IMR-90 (cell line): Measurements from ENCODE around the gene DLGAP3. TPM values are rescaled to one million over a fixed set of nuclear protein-coding genes. Genes with fewer than 3 reads are reported as not detected.

ENCODE experiments used
- ATAC-seq: fragments of 200-7000 bp; cut with Tn5 transposase; 2 replicates; pipeline ENCODE4 v1.9.1; 2020; ENCODE audit warnings: low read depth, mild to moderate bottlenecking, moderate library complexity
- BruUV-seq: library from RNA; stranded (reverse); fragments of 400-500 nt; replicated peaks from 2 replicates; lab custom pipeline; 2021; lab: Mats Ljungman, UMichigan
- CTCF ChIA-PET: fragments of 300-600 bp; formaldehyde crosslinking; extraction: SDS; loops from one replicate; lab custom pipeline; 2021; ENCODE audit warnings: antibody characterized with exemption; lab: Yijun Ruan, JAX
- POLR2A ChIA-PET: fragments of 300-600 bp; sonication (Branson Sonifier 250); formaldehyde crosslinking; loops from one replicate; lab custom pipeline; 2022; ENCODE audit warnings: antibody characterized with exemption; ENCODE audit not compliant: unreplicated experiment; lab: Charles Lee
- DNase-seq: peaks from one replicate; pipeline ENCODE4 v3.0.0; 2013
- H2AFZ ChIP-seq: replicated peaks from 2 replicates; pipeline ENCODE3; 2013; ENCODE audit warnings: low read length, mild to moderate bottlenecking; ENCODE audit not compliant: poor library complexity
- H2AK5ac ChIP-seq: 2 replicates; pipeline ENCODE4 v1.6.1; 2013; ENCODE audit warnings: low read depth, low read length, inconsistent platforms
- H2AK9ac ChIP-seq: replicated peaks from 2 replicates; pipeline ENCODE3; 2013; ENCODE audit warnings: mild to moderate bottlenecking, low read depth, low read length, moderate library complexity; ENCODE audit not compliant: poor library complexity
- H2BK120ac ChIP-seq: 2 replicates; pipeline ENCODE4 v1.6.1; 2013; ENCODE audit warnings: low read depth, low read length, inconsistent platforms
- H2BK15ac ChIP-seq: 3 replicates; pipeline ENCODE4 v1.6.1; 2013; ENCODE audit warnings: low read depth, low read length, inconsistent platforms
- H2BK20ac ChIP-seq: 2 replicates; pipeline ENCODE4 v1.6.1; 2013; ENCODE audit warnings: low read depth, mild to moderate bottlenecking, inconsistent platforms, low read length, moderate library complexity
- H2BK5ac ChIP-seq: 2 replicates; pipeline ENCODE4 v1.6.1; 2013; ENCODE audit warnings: mild to moderate bottlenecking, low read depth, low read length, inconsistent platforms; ENCODE audit not compliant: poor library complexity, severe bottlenecking
- H3K14ac ChIP-seq: replicated peaks from 2 replicates; pipeline ENCODE4 v1.6.1; 2013; ENCODE audit warnings: low read depth, low read length, inconsistent platforms
- H3K18ac ChIP-seq: 2 replicates; pipeline ENCODE4 v1.6.1; 2013; ENCODE audit warnings: low read depth, low read length, control low read depth
- H3K23ac ChIP-seq: 2 replicates; pipeline ENCODE4 v1.6.1; 2013; ENCODE audit warnings: low read depth, low read length, inconsistent platforms
- H3K27ac ChIP-seq: 2 replicates; pipeline ENCODE4 v1.5.1; 2013; ENCODE audit warnings: mild to moderate bottlenecking, control low read depth, low read length; ENCODE audit not compliant: insufficient read depth
- H3K27me3 ChIP-seq: 2 replicates; pipeline ENCODE4 v1.6.1; 2013; ENCODE audit warnings: low read length; ENCODE audit not compliant: control insufficient read depth, insufficient read depth
- H3K36me3 ChIP-seq: 2 replicates; pipeline ENCODE4 v1.6.1; 2013; ENCODE audit warnings: low read length, mixed read lengths; ENCODE audit not compliant: control insufficient read depth, insufficient read depth
- H3K4ac ChIP-seq: 2 replicates; pipeline ENCODE4 v1.6.1; 2013; ENCODE audit warnings: low read depth, low read length, inconsistent platforms
- H3K4me1 ChIP-seq: 2 replicates; pipeline ENCODE4 v1.6.1; 2013; ENCODE audit warnings: low read length, mixed read lengths; ENCODE audit not compliant: control insufficient read depth, insufficient read depth
- H3K4me2 ChIP-seq: 2 replicates; pipeline ENCODE4 v1.6.1; 2013; ENCODE audit warnings: low read depth, mild to moderate bottlenecking, control low read depth, low read length, moderate library complexity
- H3K4me3 ChIP-seq: 2 replicates; pipeline ENCODE4 v1.5.1; 2013; ENCODE audit warnings: low read depth, mild to moderate bottlenecking, control low read depth, low read length, moderate library complexity; ENCODE audit not compliant: insufficient read depth
- H3K56ac ChIP-seq: 2 replicates; pipeline ENCODE4 v1.6.1; 2013; ENCODE audit warnings: low read length, inconsistent platforms; ENCODE audit not compliant: insufficient read depth; ENCODE audit errors: extremely low read depth
- H3K79me1 ChIP-seq, 2 experiments: 2 replicates each; pipeline ENCODE4 v1.6.1; 2013; ENCODE audit warnings: low read length in 2 of 2, inconsistent platforms in 1 of 2, low read depth in 1 of 2
- H3K9ac ChIP-seq: 2 replicates; pipeline ENCODE4 v1.6.1; 2013; ENCODE audit warnings: low read depth, low read length, control low read depth
- H3K9me1 ChIP-seq: 2 replicates; pipeline ENCODE4 v1.6.1; 2013; ENCODE audit warnings: low read length, inconsistent platforms; ENCODE audit not compliant: insufficient read depth
- H3K9me3 ChIP-seq: 2 replicates; pipeline ENCODE4 v1.6.1; 2013; ENCODE audit warnings: low read length; ENCODE audit not compliant: control insufficient read depth, insufficient read depth
- H4K20me1 ChIP-seq: 2 replicates; pipeline ENCODE4 v1.6.1; 2013; ENCODE audit warnings: low read length, inconsistent platforms; ENCODE audit not compliant: insufficient read depth
- H4K5ac ChIP-seq: 2 replicates; pipeline ENCODE4 v1.6.1; 2013; ENCODE audit warnings: mild to moderate bottlenecking, low read depth, low read length, control low read depth
- H4K8ac ChIP-seq, 2 experiments: 2 replicates each; pipeline ENCODE4 v1.6.1; 2013; ENCODE audit warnings: low read depth in 2 of 2, low read length in 2 of 2, control low read depth in 1 of 2, inconsistent platforms in 1 of 2
- H4K91ac ChIP-seq: 2 replicates; pipeline ENCODE4 v1.6.1; 2013; ENCODE audit warnings: low read depth, low read length, inconsistent platforms; ENCODE audit not compliant: insufficient read depth
- BHLHE40 ChIP-seq: fragments of 150-350 bp; IDR thresholded peaks from 2 replicates; pipeline ENCODE4 v1.6.1; 2016; ENCODE audit warnings: mild to moderate bottlenecking, low read depth, low read length
- CEBPB ChIP-seq: IDR thresholded peaks from 2 replicates; pipeline ENCODE4 v1.6.1; 2012; ENCODE audit warnings: low read depth, low read length, improper control_type of control experiment
- CHD1 ChIP-seq: IDR thresholded peaks from 2 replicates; pipeline ENCODE4 v1.6.1; 2012; ENCODE audit warnings: low read depth, low read length, improper control_type of control experiment
- ELK1 ChIP-seq: fragments of 150-350 bp; IDR thresholded peaks from 2 replicates; pipeline ENCODE4 v1.6.1; 2016; ENCODE audit warnings: low read depth, mild to moderate bottlenecking, low read length, moderate library complexity, borderline replicate concordance
- FOS ChIP-seq: fragments of 150-350 bp; IDR thresholded peaks from 2 replicates; pipeline ENCODE4 v1.6.1; 2016; ENCODE audit warnings: low read depth, low read length
- MAFK ChIP-seq: IDR thresholded peaks from 2 replicates; pipeline ENCODE4 v1.6.1; 2012; ENCODE audit warnings: low read depth, low read length, improper control_type of control experiment
- MAZ ChIP-seq: IDR thresholded peaks from 2 replicates; pipeline ENCODE4 v1.6.1; 2012; ENCODE audit warnings: low read depth, mild to moderate bottlenecking, low read length, improper control_type of control experiment, moderate library complexity, borderline replicate concordance
- MXI1 ChIP-seq: IDR thresholded peaks from 2 replicates; pipeline ENCODE4 v1.6.1; 2012; ENCODE audit warnings: low read depth, mild to moderate bottlenecking, low read length, moderate library complexity, borderline replicate concordance
- NFE2L2 ChIP-seq: fragments of 150-350 bp; IDR thresholded peaks from 2 replicates; pipeline ENCODE4 v1.6.1; 2016; ENCODE audit warnings: low read depth, mild to moderate bottlenecking, low read length
- RAD21 ChIP-seq: IDR thresholded peaks from 2 replicates; pipeline ENCODE4 v1.6.1; 2012; ENCODE audit warnings: low read length, improper control_type of control experiment
- RFX5 ChIP-seq: IDR thresholded peaks from 2 replicates; pipeline ENCODE4 v1.8.0; 2012; ENCODE audit warnings: low read depth, mild to moderate bottlenecking, low read length, moderate library complexity
- WGBS, 2 experiments: methylation state at CpG; one replicate each; pipeline versions ENCODE4 v1.1.5 to v1.1.7; 2013; ENCODE audit warnings: missing lambda C conversion rate in 2 of 2; ENCODE audit not compliant: insufficient read length in 1 of 2; ENCODE audit errors: extremely low coverage in 2 of 2; 5-methylcytosine and 5-hydroxymethylcytosine counted together
- dilution Hi-C: fragments of 300-500 bp; cut with HindIII; formaldehyde crosslinking; loops from one replicate; pipeline ENCODE4 v1.14.3; 2018; ENCODE audit warnings: low sequenced_read_pairs; ENCODE audit not compliant: unreplicated experiment
- in situ Hi-C: fragments of 300-500 bp; cut with MboI; formaldehyde crosslinking; loops from 3 replicates; pipeline ENCODE4 v1.14.3; 2019; ENCODE audit warnings: low sequenced_read_pairs, inconsistent platforms, mixed read lengths
- intact Hi-C: fragments of 100-400 bp; cut with micrococcal nuclease; formaldehyde crosslinking; loops from 2 replicates; pipeline ENCODE4 v1.10.0; 2022
- polyA plus RNA-seq, 3 experiments: library from polyadenylated mRNA; depleted of rRNA; stranded (reverse); fragments of >200 nt; gene quantifications; 2 replicates each; pipeline ENCODE4 v1.2.3, GENCODE V29; 2012; ENCODE audit warnings: low replicate concordance in 1 of 3
- total RNA-seq: library from RNA; depleted of rRNA; stranded (reverse); fragments of >200 nt; gene quantifications from 2 replicates; pipeline ENCODE4 v1.2.3, GENCODE V29; 2012

DLGAP3 gene
- total and polyA plus RNA-seq, 2 of the 4 experiments (the other 2 are of a cell fraction): 0.02 TPM; not detected in 1

- DNase-seq: no peak
- no peak overlapping the region for H3K4ac ChIP-seq
- no peak overlapping the region for H3K14ac ChIP-seq
- no TSS peak for BruUV-seq
- no peak for ATAC-seq
- no peak overlapping the region for H2BK20ac ChIP-seq
- H3K9me1 ChIP-seq: no peaks in the 10 kb centered on the region; the same call in 1 of the 2 replicates
- CTCF ChIA-PET: interaction anchor here (0.7 to 1.6 kb wide), 3 partner anchors 9 to 28 kb away, joined by 3 to 5 read pairs (median 3); partner anchors contain the start of gene SMIM12
- no peaks in the 10 kb centered on the region for H3K27me3 ChIP-seq
- no peak overlapping the region for H2BK15ac ChIP-seq
- H3K27ac ChIP-seq: no peak overlapping the region
- no peak overlapping the region for H2AK5ac ChIP-seq
- no peaks in the 10 kb centered on the region for H3K4me1 ChIP-seq
- H3K9me3 ChIP-seq: no peaks in the 10 kb centered on the region
- peaks cover 0 to 3% of the 10 kb centered on the region in 2 experiments; a peak in 3 of 4 replicates for H3K79me1 ChIP-seq
- no peak overlapping the region for H3K9ac ChIP-seq
- POLR2A ChIA-PET: no interaction called here
- intact Hi-C loops (no loop called here), in situ Hi-C loops (no loop called here), dilution Hi-C loops (no loop called here)
- H4K8ac ChIP-seq: no peak overlapping the region
- H3K4me2 ChIP-seq: no peak overlapping the region
- no peak overlapping the region for H3K18ac ChIP-seq
- TF ChIP-seq MXI1 (no peak), RAD21 (no peak), NFE2L2 (no peak), BHLHE40 (no peak), CHD1 (no peak), MAZ (no peak), ELK1 (no peak), CEBPB (no peak), RFX5 (no peak), FOS (no peak), MAFK (no peak)
- H2AK9ac ChIP-seq: peak overlapping the region; percentile 68
- H4K91ac ChIP-seq: no peak overlapping the region
- H2AFZ ChIP-seq: no peak overlapping the region
- no peak overlapping the region for H2BK120ac ChIP-seq
- 34% methylated on average over 5 of the region's 14 CpGs; no CpG with 5 or more reads in 1 of the 2 experiments for WGBS, 2 experiments
- H2BK5ac ChIP-seq: no peak overlapping the region
- no peak overlapping the region for H3K23ac ChIP-seq
- H4K5ac ChIP-seq: no peak overlapping the region
- H4K20me1 ChIP-seq: peaks cover 4% of the 10 kb centered on the region
- H3K4me3 ChIP-seq: no peak overlapping the region
- no peak overlapping the region for H3K56ac ChIP-seq
- peaks cover 2% of the 10 kb centered on the region for H3K36me3 ChIP-seq
These were observed 85.8 kb downstream of the DLGAP3 start for GRCh38 chr1:34843392-34844251.
